COLO668 (cell line): Measurements from ENCODE around the gene MLLT6.

Experiments
- DNase-seq: peaks from one replicate; lab custom pipeline; 2025; ENCODE audit not compliant: unreplicated experiment; lab: John Stamatoyannopoulos, UW

Gene MLLT6

DNA sequence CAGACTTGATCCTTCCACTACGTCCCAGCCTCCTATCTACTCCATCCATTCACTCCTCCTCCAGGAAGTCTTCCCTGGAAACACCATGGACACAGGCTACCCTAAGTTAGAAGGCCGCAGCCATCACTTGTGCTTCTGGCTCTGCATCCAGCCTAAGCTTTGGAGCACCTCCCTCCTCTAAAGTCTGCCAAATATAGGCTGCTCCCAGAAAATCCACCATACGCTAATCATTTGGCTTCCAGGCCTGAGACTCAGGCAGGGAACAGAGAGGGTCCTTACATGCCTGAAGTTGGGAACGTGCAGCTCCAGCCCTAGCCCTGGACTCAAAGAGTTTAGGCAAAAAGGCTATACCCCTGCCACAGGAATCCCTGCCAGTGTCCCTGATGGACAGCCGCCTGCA, 36.4 kb downstream of the MLLT6 start:
- DNase-seq: no peak

DNA sequence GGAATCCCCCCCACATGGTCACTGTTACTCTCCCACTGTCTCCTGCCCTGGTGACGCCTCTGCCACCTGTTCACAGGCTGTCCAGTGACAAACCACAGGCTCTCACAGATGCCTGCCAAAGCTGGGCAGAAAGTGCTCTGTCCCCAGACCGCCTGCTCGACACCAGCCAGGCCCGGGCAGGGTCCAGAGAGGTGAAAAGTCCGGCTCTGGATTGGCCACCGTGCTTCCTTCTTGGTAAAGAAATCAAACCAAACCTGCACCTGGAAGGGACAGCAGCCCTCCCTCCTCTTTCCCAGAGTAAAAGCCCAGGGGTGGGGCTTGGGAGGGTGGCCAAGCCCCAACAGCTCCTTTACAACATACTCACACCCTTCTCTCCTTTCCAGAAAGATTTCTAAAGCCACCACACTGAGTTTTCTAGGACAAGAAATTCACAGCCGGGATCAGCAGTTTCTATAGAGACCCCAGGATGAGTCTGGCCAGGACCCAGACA, 36.9 kb downstream of the MLLT6 start:
- no peak for DNase-seq

- peak; percentile 58 for DNase-seq
Observed at GRCh38 chr17:38742411-38743308, 37.6 kb downstream of the MLLT6 start.

DNA sequence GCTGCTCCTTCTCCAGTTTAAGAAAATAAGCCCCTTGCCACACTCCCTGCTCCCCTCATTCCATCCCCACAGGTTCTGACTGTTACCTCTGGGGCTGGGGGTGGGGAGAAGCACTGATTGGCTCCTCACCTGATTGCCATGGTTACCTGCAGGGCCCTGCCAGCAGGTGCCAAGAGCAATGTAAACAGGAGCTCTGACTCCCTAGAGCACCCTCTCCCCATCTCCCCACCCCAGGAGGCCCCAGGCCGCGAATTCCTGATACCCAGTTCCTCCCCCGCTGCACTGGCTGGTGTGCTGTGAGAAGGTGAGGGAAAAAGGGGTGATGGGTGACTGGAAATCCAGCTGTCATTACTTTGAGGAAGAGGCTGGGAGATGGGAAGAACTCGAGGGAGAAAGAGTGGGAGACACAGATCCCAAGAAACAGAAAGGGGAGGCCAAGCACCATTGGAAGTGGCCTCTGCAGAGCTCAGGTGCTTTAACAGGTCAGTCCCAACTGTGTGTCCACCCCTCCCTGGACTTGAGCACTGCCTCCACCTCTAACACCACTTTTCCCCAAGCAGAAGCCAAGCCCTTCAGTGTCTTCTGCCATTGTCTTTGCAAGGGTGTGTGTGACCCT, 38.6 kb downstream of the MLLT6 start:
- DNase-seq: peak; percentile 50

GRCh38 chr17:38745545-38745944, 40.5 kb downstream of the MLLT6 start:
- DNase-seq: peak; percentile 80

DNA sequence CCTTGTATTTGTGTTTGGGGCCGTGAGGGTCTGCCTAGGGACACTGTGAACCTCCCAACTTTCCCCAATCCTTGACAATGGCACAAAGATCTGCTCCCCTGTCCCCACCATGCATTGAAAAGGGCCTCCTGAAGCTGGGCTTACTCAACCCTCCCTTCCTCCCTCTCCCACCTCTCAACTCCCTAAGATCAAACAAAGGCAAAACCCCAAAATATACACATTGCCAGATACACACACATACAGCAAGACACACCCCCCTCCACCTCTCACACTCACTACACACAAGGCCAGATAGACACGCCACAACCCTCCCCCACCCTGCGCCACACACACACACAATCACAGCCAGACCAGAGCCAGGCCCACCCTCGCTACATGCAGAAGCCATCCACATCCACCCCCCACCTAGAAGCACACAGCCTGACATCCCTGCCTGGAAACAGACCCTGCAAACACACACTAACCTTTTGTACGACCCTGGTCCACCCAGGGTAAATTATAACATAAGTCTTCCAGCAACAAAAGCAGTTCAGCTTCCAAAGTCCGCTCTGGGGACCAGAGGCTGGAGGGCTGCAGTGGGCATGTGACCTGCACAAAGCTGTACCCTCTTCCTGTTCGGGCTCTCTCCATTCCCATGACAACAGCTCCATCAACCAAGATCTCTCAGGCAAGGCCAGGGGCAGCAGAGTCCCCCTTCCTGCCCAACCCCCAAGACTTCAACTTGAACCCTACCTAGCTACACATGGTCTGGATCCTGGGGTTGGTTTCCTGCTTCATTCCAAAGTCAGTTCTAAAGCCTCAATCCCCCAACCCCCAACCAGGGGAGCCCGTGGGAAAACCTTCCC, 41.2 kb downstream of the MLLT6 start:
- DNase-seq: peak; percentile 15

- DNase-seq: no peak
Observed at GRCh38 chr17:38746849-38747462, 41.9 kb downstream of the MLLT6 start.

- DNase-seq: peak; percentile 47
Observed at GRCh38 chr17:38747463-38748148, 42.5 kb downstream of the MLLT6 start.

- peak; percentile 85 for DNase-seq
Observed at GRCh38 chr17:38748149-38748891, 43.2 kb downstream of the MLLT6 start, which contains the start of gene PCGF2. TSS of gene PCGF2 (minus strand) at chr17:38748336. CDS start at chr17:38740402, 7,934 bp downstream.

- no peak for DNase-seq
Observed at GRCh38 chr17:38748892-38749222, 43.8 kb downstream of the MLLT6 start.

GRCh38 chr17:38749223-38750043, 44.4 kb downstream of the MLLT6 start:
- peak; percentile 73 for DNase-seq

DNA sequence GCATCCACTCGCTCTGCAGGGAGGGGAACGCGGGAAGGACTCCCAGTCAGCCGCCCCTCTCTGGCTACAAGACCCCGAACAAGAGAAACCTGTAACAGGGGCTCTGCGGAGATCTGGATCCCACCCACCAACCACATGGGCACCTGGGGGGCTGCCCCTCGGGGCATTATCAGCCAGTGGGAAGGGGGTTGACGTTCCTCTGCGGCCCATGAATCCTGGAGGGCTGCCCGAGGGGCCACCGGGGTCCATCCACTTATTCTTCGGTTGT, 44.9 kb downstream of the MLLT6 start:
- no peak for DNase-seq

DNA sequence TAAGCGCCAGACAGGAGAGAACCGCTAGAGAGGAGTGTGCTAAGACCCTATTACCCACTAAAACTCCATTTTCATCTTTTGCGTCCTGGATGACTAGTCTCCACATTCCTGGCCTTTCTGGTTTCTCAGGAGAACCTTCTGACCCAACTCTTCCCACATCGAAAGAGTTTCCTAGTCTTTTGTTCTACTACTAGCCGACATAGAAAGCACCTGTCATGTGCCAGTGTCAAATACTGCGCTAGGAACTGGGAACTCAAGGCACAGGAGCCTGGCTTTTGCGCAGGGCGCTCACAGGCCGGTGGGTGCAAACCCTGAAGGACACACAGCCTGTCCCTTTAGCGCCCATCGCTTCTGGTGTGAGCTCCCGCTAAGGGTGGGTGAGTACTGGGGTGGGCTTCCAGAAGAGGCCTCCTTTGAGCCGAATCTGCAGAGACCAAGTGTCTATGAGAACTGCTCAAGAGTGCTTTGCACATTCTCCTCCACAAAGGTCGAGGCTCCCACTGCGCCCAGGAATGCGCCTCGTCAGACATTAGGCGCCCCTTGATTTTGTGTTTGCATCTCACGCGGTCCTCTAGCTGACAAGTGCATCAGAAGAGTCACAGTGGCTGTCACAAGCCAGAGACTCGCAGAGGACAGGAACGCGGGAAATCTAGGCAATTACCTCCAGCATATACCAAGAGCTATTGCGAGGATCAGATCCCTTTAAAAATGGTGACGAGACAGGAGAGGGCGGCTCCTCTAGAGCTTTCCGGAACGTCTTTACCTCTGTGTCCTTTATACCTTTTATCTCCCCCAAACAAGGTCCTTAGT, 45.4 kb downstream of the MLLT6 start:
- DNase-seq: peak; percentile 20

GRCh38 chr17:38751144-38751807, 46.2 kb downstream of the MLLT6 start:
- peak; percentile 22 for DNase-seq

GRCh38 chr17:38751808-38752307, 46.8 kb downstream of the MLLT6 start:
- DNase-seq: peak; percentile 62

- DNase-seq: peak; percentile 94
Observed at GRCh38 chr17:38752308-38753070, 47.4 kb downstream of the MLLT6 start, which contains the start of gene PSMB3. TSS of gene PSMB3 (plus strand) at chr17:38752741. CDS start at chr17:38752827, 86 bp downstream.
